ENCODE results near the gene NCOR1. TPM values are rescaled to one million over a fixed set of nuclear protein-coding genes. Genes with fewer than 3 reads are reported as not detected.
"Not testable (repeated sequence)": the region's sequence is repeated elsewhere in the genome, so short reads cannot be mapped to it uniquely, and the experiment has no call there.

NCOR1 gene
- total RNA-seq, 1 donor from 2014 or later = 165 TPM

DNA sequence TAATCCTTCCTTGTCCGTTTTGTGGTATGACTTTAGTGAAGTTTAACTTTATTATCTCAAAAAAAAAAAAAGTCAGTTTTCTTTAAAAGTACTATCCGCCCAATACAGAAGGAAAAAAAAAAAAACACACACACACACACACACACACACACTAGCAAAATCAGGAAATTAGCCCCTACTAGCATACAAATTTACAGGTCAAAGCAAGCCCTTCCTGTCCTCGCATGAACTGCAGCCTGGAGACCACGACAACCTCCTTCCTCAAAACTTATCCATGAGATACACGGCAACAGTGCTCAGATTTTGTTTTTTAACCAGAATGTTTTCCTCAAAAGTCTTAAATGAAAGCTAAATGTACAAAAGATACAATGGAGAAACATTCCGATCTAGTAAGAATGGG, 16.2 kb downstream of the NCOR1 start:
- no peak for DNase-seq (ENCODE audit: low spot score, unreplicated experiment)
- Mint-ChIP-seq H3K36me3 (ENCODE audit: insufficient read depth) (peaks cover 15% of the 10 kb centered on the region), H3K27me3 (no peaks in the 10 kb centered on the region), H3K27ac (peak overlapping the region; percentile 68), H3K4me1 (ENCODE audit: low read depth) (peaks cover 21% of the 10 kb centered on the region), H3K4me3 (ENCODE audit: low read depth) (no peak overlapping the region), H3K9me3 (ENCODE audit: low read depth) (no peaks in the 10 kb centered on the region)
- no peak for TF ChIP-seq CTCF (IDR thresholded peaks at IDR 0.05; ENCODE audit: unreplicated experiment)

GRCh38 chr17:16197276-16197675, 18.1 kb downstream of the NCOR1 start:
- peaks cover 6% of the 10 kb centered on the region for H3K4me1 Mint-ChIP-seq (ENCODE audit: low read depth)
- no peak for DNase-seq (ENCODE audit: low spot score, unreplicated experiment)
- no peak overlapping the region for H3K27ac Mint-ChIP-seq
- peaks cover 22% of the 10 kb centered on the region for H3K36me3 Mint-ChIP-seq (ENCODE audit: insufficient read depth)
- H3K27me3 Mint-ChIP-seq = no peaks in the 10 kb centered on the region
- no peaks in the 10 kb centered on the region for H3K9me3 Mint-ChIP-seq (ENCODE audit: low read depth)
- no peak overlapping the region for H3K4me3 Mint-ChIP-seq (ENCODE audit: low read depth)
- no peak for TF ChIP-seq CTCF (IDR thresholded peaks at IDR 0.05; ENCODE audit: unreplicated experiment)

GRCh38 chr17:16194307-16194835, 21.0 kb downstream of the NCOR1 start:
- H3K27ac Mint-ChIP-seq; H3K9me3 Mint-ChIP-seq (ENCODE audit: low read depth); H3K4me1 Mint-ChIP-seq (ENCODE audit: low read depth); H3K4me3 Mint-ChIP-seq (ENCODE audit: low read depth); DNase-seq (ENCODE audit: low spot score, unreplicated experiment); H3K27me3 Mint-ChIP-seq: not testable (repeated sequence)
- H3K36me3 Mint-ChIP-seq (ENCODE audit: insufficient read depth) = peaks cover 30% of the 10 kb centered on the region

DNA sequence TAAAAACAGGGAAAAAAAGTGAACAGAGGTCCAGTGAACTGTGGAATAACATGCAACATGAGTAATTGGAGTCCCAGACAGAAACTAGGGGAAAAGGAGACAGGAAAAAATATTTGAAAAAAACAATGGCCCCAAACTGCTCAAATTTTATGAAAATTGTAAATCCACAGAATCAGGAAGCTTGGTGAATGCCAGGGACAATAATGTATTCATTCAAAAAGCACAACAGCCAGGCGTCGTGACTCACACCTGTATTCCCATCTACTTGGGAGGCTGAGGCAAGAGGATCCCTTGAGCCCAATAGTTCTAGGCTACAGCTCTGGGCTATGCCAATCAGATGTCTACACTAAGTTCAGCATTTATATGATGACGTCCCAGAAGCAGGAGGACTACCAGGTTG, 23.7 kb downstream of the NCOR1 start:
- no peak for TF ChIP-seq CTCF (IDR thresholded peaks at IDR 0.05; ENCODE audit: unreplicated experiment)
- Mint-ChIP-seq H3K27me3 (no peaks in the 10 kb centered on the region), H3K9me3 (ENCODE audit: low read depth) (no peaks in the 10 kb centered on the region), H3K27ac (no peak overlapping the region), H3K36me3 (ENCODE audit: insufficient read depth) (peaks cover 21% of the 10 kb centered on the region), H3K4me3 (ENCODE audit: low read depth) (no peak overlapping the region), H3K4me1 (ENCODE audit: low read depth) (no peaks in the 10 kb centered on the region)
- no peak for DNase-seq (ENCODE audit: low spot score, unreplicated experiment)

DNA sequence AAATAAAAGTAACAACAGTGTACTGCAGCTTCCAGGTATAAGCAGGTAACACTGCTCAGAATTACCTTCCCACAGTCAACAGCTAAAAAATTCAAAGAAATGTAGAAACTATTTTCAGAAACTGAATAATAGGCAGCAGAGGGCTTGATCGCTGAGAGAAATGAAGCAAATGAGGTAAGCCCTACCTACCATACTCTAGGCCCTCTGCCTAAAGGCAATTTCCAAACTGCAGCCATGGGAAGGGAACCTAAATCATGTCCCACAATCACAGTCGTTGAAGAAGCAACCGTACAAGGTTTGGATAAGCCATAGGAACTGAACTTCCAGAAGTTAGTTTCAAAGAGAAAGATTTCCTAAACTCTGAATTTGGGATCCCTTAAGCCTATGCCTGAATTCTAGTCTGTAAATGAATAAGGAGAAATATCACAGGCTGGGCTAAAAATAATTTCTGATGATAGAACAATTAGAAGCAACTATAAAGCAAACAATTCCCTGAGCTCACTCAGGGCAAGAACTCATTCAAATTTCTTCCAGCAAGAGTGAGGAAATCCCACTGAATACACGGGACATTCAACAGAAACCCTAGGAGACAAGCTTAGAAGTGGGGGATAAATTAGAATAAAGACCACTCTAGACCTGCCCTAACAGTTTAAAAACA, 24.5 kb downstream of the NCOR1 start:
- TF ChIP-seq CTCF (IDR thresholded peaks at IDR 0.05; ENCODE audit: unreplicated experiment) = no peak
- H3K27me3 Mint-ChIP-seq = no peaks in the 10 kb centered on the region
- H3K36me3 Mint-ChIP-seq (ENCODE audit: insufficient read depth) = peaks cover 22% of the 10 kb centered on the region

GRCh38 chr17:16189791-16190348, 25.5 kb downstream of the NCOR1 start:
- no peak for DNase-seq (ENCODE audit: low spot score, unreplicated experiment)
- peaks cover 27% of the 10 kb centered on the region for H3K36me3 Mint-ChIP-seq (ENCODE audit: insufficient read depth)
- no peak overlapping the region for H3K27ac Mint-ChIP-seq
- TF ChIP-seq CTCF (IDR thresholded peaks at IDR 0.05; ENCODE audit: unreplicated experiment) = no peak
- H3K9me3 Mint-ChIP-seq (ENCODE audit: low read depth) = no peaks in the 10 kb centered on the region
- H3K4me1 Mint-ChIP-seq (ENCODE audit: low read depth) = no peaks in the 10 kb centered on the region
- no peaks in the 10 kb centered on the region for H3K27me3 Mint-ChIP-seq
- H3K4me3 Mint-ChIP-seq (ENCODE audit: low read depth) = no peak overlapping the region

More for the DNA sequence above, 24.5 kb downstream of the NCOR1 start:
- Mint-ChIP-seq H3K4me3 (ENCODE audit: low read depth) (no peak overlapping the region), H3K27ac (peak overlapping the region; percentile 84), H3K4me1 (ENCODE audit: low read depth) (no peaks in the 10 kb centered on the region), H3K9me3 (ENCODE audit: low read depth) (no peaks in the 10 kb centered on the region)
- no peak for DNase-seq (ENCODE audit: low spot score, unreplicated experiment)
